ENCODE data around the gene DIAPH2.
"Not testable (repeated sequence)": the region's sequence is repeated elsewhere in the genome, so short reads cannot be mapped to it uniquely, and the experiment has no call there.

Gene DIAPH2

DNA sequence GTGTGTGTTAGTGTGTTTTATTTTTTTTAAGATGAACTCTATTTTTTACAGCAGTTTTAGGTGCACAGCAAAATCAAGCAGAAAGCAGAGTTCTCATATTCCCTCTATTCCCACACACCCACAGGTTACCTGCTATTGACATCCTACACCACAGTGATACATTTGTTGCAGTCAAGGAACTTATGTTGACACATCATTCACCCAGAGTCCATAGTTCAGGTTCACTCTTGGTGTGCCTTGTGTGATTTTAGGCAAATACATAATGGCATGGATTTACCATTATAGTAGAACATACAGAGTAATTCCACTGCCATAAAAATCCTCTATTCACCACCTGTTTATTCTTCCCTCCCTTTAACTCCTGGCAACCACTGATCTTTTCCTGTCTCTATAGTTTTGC lies 28.7 kb downstream of the DIAPH2 start:
- no peak for TF ChIP-seq CTCF (conservative IDR thresholded peaks at IDR 0.05; ENCODE audit: low read depth)
- POLR2A ChIA-PET (ENCODE audit: low non-redundant PET) = no interaction called here
- DNase-seq (ENCODE audit: low spot score) = no peak
- CTCF ChIA-PET = no interaction called here
- H3K27ac ChIP-seq = no peak overlapping the region

- CTCF ChIA-PET = interaction anchor here (0.6 kb wide), 1 partner anchor 332 kb away, joined by 3 read pairs; no protein-coding TSS in a partner anchor
- DNase-seq (ENCODE audit: low spot score); H3K27ac ChIP-seq; POLR2A ChIA-PET (ENCODE audit: low non-redundant PET): not testable (repeated sequence)
These were observed 29.8 kb downstream of the DIAPH2 start for GRCh38 chrX:96714393-96714792.

- no peak for TF ChIP-seq CTCF (conservative IDR thresholded peaks at IDR 0.05; ENCODE audit: low read depth)
- CTCF ChIA-PET = no interaction called here
- no peak for DNase-seq (ENCODE audit: low spot score)
- no peak overlapping the region for H3K27ac ChIP-seq
- POLR2A ChIA-PET (ENCODE audit: low non-redundant PET) = no interaction called here
These were observed 30.8 kb downstream of the DIAPH2 start for GRCh38 chrX:96715481-96715880.

DNA sequence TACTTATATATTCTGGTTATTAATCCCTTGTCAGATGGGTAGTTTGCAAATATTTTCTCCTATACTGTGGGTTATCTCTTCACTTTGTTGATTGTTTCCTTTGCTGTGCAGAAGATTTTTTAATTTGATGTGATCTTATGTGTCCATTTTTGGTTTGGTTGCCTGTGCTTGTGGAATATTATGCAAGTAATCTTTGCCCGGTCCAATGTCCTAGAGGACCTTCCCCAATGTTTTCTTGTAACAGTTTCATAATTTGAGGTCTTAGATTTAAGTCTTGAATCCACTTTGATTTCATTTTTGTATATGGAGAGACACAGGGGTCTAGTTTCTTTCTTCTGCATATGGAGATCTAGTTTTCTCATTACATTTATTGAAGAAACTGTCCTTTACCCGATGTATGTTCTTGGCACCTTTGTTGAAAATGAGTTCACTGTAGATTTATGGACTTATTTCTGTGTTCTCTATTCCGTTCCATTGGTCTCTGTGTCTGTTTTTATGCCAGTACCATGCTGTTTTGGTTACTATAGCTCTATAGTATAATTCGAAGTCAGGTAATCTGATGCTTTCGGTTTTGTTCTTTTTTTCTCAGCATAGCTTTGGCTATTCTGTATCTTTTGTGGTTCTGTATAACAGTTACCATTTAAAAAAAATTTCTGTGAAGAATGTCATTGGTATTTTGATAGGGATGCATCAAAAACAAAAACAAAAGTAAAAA lies 34.7 kb downstream of the DIAPH2 start:
- no peak for DNase-seq (ENCODE audit: low spot score)
- H3K27ac ChIP-seq = no peak overlapping the region
- ChIA-PET POLR2A (ENCODE audit: low non-redundant PET) (no interaction called here), CTCF (no interaction called here)
- TF ChIP-seq CTCF (conservative IDR thresholded peaks at IDR 0.05; ENCODE audit: low read depth) = no peak

GRCh38 chrX:96721354-96721753 lies 36.7 kb downstream of the DIAPH2 start:
- CTCF ChIA-PET = no interaction called here
- DNase-seq (ENCODE audit: low spot score) = no peak
- no peak for TF ChIP-seq CTCF (conservative IDR thresholded peaks at IDR 0.05; ENCODE audit: low read depth)
- POLR2A ChIA-PET (ENCODE audit: low non-redundant PET) = no interaction called here
- no peak overlapping the region for H3K27ac ChIP-seq

- H3K27ac ChIP-seq = no peak overlapping the region
- TF ChIP-seq CTCF (conservative IDR thresholded peaks at IDR 0.05; ENCODE audit: low read depth) = no peak
- CTCF ChIA-PET = no interaction called here
- no peak for DNase-seq (ENCODE audit: low spot score)
- POLR2A ChIA-PET (ENCODE audit: low non-redundant PET) = no interaction called here
These were observed 38.1 kb downstream of the DIAPH2 start for GRCh38 chrX:96722781-96723180.

- no peak overlapping the region for H3K27ac ChIP-seq
- TF ChIP-seq CTCF (conservative IDR thresholded peaks at IDR 0.05; ENCODE audit: low read depth) = no peak
- ChIA-PET CTCF (no interaction called here), POLR2A (ENCODE audit: low non-redundant PET) (no interaction called here)
- no peak for DNase-seq (ENCODE audit: low spot score)
These were observed 44.4 kb downstream of the DIAPH2 start for GRCh38 chrX:96729053-96729452.
